Type B pancreatic cell (in vitro differentiated cells): Measurements from ENCODE around the gene RNF220. TPM values are rescaled to one million over a fixed set of nuclear protein-coding genes. Genes with fewer than 3 reads are reported as not detected.
A peak's percentile ranks its signal among the peaks of the same experiment; 100 is the strongest.

Experiments
- DNase-seq: peaks from one replicate; pipeline ENCODE4 v3.0.0; 2021; ENCODE audit warnings: mixed read lengths; ENCODE audit not compliant: unreplicated experiment; ENCODE audit errors: extremely low spot score
- H3K27ac Mint-ChIP-seq: 2 replicates; pipeline ENCODE4 v1.8.0; 2021; ENCODE audit warnings: mild to moderate bottlenecking, mixed read lengths
- H3K27me3 Mint-ChIP-seq: 2 replicates; pipeline ENCODE4 v1.8.0; 2021; ENCODE audit warnings: mixed read lengths
- H3K36me3 Mint-ChIP-seq: 2 replicates; pipeline ENCODE4 v1.8.0; 2021; ENCODE audit warnings: mixed read lengths
- H3K4me1 Mint-ChIP-seq: one replicate; pipeline ENCODE4 v1.8.0; 2021; ENCODE audit warnings: mixed read lengths; ENCODE audit not compliant: unreplicated experiment
- H3K4me3 Mint-ChIP-seq: 2 replicates; pipeline ENCODE4 v1.8.0; 2021; ENCODE audit warnings: mild to moderate bottlenecking, mixed read lengths
- H3K9me3 Mint-ChIP-seq: 2 replicates; pipeline ENCODE4 v1.8.0; 2021; ENCODE audit warnings: mixed read lengths
- total RNA-seq: library from RNA; stranded (reverse); gene quantifications from 2 replicates; pipeline ENCODE4 v1.2.1, GENCODE V29; 2021; ENCODE audit warnings: low replicate concordance
- TF ChIP-seq, protein P1 (sequence below): fragments of 200-600 bp; sonication (generic); conservative IDR thresholded peaks from 2 replicates; pipeline ENCODE4 v1.5.0; 2021; ENCODE audit warnings: antibody characterized with exemption, mild to moderate bottlenecking

Gene RNF220
- total RNA-seq, 1 donor from 2014 or later = 87.1 TPM

DNA sequence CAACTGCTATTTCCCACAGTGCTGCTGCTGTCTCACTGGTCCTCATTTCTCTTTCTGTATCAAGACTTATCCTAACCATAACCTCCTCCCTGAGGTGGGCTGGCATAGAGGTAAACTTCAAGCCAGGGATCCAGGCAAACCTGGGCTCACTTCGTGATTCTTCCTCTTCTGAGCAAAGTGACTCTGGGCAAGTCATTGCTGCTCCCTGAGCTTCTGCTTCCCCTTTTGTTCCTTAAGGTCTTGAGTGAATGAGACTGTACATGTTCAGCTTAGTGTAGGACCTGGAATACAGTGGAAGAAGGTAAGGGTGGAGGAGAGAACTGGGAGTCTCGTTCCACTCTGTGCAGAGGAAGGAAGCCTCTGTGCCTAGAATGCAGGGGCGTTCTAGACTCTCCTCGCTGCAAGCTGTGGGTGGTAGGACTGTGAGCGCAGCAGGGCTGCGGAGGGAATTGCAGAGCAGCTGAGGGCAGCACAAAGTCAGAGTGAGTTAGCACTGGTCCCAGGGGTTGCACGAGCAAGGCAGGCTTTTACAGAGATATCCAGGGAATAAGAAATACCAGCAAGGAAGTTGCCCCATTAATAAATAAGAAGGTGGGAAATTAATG lies 38.6 kb upstream of the RNF220 start:
- Mint-ChIP-seq H3K9me3 (no peaks in the 10 kb centered on the region), H3K36me3 (no peaks in the 10 kb centered on the region), H3K4me3 (no peak overlapping the region), H3K4me1 (peaks cover 16% of the 10 kb centered on the region), H3K27me3 (peaks cover 42% of the 10 kb centered on the region), H3K27ac (no peak overlapping the region)
- no peak for DNase-seq
- TF ChIP-seq, protein P1, sequence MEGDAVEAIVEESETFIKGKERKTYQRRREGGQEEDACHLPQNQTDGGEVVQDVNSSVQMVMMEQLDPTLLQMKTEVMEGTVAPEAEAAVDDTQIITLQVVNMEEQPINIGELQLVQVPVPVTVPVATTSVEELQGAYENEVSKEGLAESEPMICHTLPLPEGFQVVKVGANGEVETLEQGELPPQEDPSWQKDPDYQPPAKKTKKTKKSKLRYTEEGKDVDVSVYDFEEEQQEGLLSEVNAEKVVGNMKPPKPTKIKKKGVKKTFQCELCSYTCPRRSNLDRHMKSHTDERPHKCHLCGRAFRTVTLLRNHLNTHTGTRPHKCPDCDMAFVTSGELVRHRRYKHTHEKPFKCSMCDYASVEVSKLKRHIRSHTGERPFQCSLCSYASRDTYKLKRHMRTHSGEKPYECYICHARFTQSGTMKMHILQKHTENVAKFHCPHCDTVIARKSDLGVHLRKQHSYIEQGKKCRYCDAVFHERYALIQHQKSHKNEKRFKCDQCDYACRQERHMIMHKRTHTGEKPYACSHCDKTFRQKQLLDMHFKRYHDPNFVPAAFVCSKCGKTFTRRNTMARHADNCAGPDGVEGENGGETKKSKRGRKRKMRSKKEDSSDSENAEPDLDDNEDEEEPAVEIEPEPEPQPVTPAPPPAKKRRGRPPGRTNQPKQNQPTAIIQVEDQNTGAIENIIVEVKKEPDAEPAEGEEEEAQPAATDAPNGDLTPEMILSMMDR = no peak

DNA sequence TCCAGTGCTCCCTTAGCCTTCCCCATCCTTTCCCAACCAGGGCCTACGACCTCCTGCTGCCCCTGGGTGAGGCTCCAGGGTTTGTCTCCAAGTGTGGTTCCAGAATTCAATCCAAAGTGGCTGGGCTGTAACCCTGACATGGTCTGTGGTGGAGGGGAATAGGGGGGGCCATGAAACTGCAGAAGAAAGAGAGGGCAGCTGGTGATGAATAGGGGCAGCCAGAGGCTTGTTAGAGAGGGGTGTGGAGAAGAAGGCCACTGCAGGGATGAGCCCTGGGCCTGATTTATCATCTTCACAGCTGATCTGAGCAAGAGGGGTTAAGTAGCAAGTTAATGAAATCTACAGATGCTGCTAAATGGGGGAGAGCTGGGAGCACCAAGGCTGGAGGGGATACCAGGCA lies 37.1 kb upstream of the RNF220 start:
- TF ChIP-seq, protein P1 = no peak
- H3K9me3 Mint-ChIP-seq = no peaks in the 10 kb centered on the region
- peaks cover 16% of the 10 kb centered on the region for H3K4me1 Mint-ChIP-seq
- H3K27ac Mint-ChIP-seq = no peak overlapping the region
- H3K36me3 Mint-ChIP-seq = no peaks in the 10 kb centered on the region
- peaks cover 39% of the 10 kb centered on the region for H3K27me3 Mint-ChIP-seq
- peak overlapping the region; percentile 27 for H3K4me3 Mint-ChIP-seq
- no peak for DNase-seq

DNA sequence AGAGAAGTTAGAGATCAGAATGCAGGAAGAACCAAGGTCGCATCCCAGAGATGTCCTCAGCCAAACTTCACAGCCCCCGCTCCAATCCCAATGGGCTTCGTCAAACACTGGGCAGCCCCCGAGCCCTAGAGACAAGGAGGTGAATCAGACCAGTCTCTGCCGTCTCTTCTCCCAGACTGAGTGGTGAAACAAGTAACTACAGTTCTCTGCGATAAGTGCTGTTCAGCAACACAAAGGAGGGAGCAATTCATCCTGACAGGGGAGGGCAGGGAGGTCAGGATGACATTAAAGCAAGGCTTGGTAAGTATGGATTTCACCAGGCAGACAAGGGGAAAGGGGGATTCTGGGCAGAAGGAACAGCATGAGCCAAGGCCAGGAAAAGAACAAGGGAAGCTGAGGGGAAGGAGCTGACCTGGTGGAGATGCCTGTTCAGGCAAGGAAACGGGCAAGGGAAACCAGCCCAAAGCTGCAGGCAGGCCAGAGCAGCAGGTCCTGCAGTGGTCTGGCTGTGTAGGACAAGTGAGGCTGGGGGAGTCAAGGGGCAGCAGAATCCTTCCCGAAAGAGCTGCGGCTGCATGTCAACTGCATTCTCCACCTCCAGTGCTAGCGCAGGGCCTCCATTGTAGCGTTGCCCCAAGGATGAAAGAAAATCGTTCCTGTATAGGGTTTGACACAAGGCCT lies 36.4 kb upstream of the RNF220 start:
- Mint-ChIP-seq H3K4me3 (peak overlapping the region; percentile 27), H3K36me3 (no peaks in the 10 kb centered on the region), H3K4me1 (peaks cover 16% of the 10 kb centered on the region), H3K27me3 (peaks cover 34% of the 10 kb centered on the region), H3K9me3 (no peaks in the 10 kb centered on the region), H3K27ac (peak overlapping the region; percentile 37)
- DNase-seq = no peak
- TF ChIP-seq, protein P1 = no peak

DNA sequence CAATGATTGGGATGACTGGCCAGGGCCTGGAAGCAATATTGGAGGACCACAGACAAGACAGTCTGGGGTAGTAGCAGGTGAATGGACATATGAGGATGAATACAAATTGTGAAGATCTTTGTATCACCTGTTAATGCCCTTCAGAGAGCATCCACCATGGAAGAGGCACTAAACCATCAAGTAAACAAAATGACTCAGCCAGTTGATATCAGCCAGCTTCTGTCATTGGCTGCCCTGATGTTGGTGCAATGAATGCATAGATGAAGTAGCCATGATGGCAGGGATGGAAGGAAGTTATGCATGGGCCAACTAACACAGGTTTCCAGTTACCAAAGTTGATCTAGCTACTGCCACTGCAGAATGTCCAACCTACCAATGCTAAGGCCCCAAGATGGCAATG lies 33.8 kb upstream of the RNF220 start:
- no peak for DNase-seq
- H3K4me3 Mint-ChIP-seq = no peak overlapping the region
- no peaks in the 10 kb centered on the region for H3K36me3 Mint-ChIP-seq
- H3K27ac Mint-ChIP-seq = no peak overlapping the region
- no peaks in the 10 kb centered on the region for H3K9me3 Mint-ChIP-seq
- peaks cover 16% of the 10 kb centered on the region for H3K4me1 Mint-ChIP-seq
- peaks cover 29% of the 10 kb centered on the region for H3K27me3 Mint-ChIP-seq
- TF ChIP-seq, protein P1 = no peak

DNA sequence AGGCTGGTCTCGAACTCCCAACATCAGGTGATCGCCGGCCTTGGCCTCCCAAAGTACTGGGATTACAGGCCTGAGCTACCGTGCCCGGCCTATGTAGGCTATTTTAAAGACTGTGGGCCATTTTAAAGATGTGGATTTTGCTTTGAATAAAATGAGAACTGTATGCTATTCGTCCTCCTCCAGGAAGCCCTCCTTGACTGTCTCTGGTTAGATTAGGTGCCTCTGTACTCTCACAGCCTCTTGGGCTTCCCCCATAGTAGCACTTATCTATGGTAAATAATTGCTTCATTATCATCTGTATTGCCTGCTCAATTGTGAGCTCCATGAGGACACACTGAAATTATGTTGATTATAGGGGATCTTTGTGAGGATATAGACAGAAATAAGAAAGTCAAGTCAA lies 29.5 kb upstream of the RNF220 start:
- Mint-ChIP-seq H3K4me1 (peaks cover 3% of the 10 kb centered on the region), H3K4me3 (no peak overlapping the region), H3K27me3 (peaks cover 12% of the 10 kb centered on the region), H3K27ac (no peak overlapping the region), H3K9me3 (no peaks in the 10 kb centered on the region), H3K36me3 (no peaks in the 10 kb centered on the region)
- TF ChIP-seq, protein P1 = no peak
- no peak for DNase-seq
